Sciatic nerve (tissue), 2 donors: Measurements from ENCODE around the gene LRP4. TPM values are rescaled to one million over a fixed set of nuclear protein-coding genes. Genes with fewer than 3 reads are reported as not detected.
A peak's percentile ranks its signal among the peaks of the same experiment; 100 is the strongest.

Experiments used
- ATAC-seq: fragments of 200-7000 bp; cut with Tn5 transposase; one replicate; pipeline ENCODE4 v1.9.1; 2020; ENCODE audit warnings: mild to moderate bottlenecking, moderate library complexity
- DNase-seq: peaks from one replicate; pipeline ENCODE4 v3.0.0-alpha.2; 2020; ENCODE audit warnings: low spot score
- intact Hi-C: fragments of 100-400 bp; cut with DNase I; formaldehyde crosslinking; loops from one replicate; pipeline ENCODE4 v1.14.2; 2022
- total RNA-seq: library from RNA; stranded (reverse); fragmentation: NEBNext Ultra II Directional; extraction: Animal tissue kit (Norgen Biotek cat#: 25700); gene quantifications from one replicate; pipeline ENCODE4 v1.2.1, GENCODE V29; 2021
- donor health status: DM: no; HTN: no; CAD: no.
- donor health status: DM: no; HTN: no; CAD: no.

The LRP4 gene
- total RNA-seq, 1 donor from 2014 or later: 29.3 TPM

GRCh38 chr11:46898396-46899095 lies 19.8 kb downstream of the LRP4 start:
- intact Hi-C loops: loop anchor here (10.0 kb wide), 1 partner anchor 1944 kb away; the partner anchor contains the start of gene TP53I11
- ATAC-seq (no peak), DNase-seq (no peak)

DNA sequence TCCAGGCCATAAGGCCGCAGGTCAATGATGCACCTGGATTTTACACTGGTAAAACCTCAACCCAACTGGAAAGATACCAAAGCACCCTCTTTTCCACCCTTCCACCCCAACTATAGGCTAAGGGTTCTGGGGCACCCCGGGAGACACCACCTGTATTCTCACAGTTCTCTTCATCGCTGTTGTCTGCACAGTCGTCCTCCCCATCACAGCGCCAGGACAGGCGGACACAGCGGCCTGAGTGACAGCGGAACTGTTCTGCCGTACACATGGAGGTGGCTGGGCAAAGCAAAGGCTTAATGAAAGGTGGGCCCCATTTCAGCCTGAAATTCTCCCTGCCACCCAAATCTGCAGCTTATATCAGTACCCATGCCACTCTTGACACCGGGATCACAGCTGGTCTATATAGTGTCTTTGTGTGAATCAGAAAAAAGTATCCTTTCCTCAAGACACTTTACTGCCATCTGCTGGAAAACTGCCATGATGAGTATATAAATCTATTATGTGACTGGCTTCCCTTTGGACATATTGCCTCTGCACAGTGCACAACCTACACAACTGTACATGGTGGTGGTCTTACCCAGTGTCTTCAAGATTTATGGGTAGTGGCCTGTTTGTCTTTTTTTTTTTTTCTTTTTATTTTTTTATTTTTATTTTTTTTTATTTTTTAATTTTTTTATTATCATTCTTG lies 21.5 kb downstream of the LRP4 start:
- ATAC-seq: peak; percentile 8
- intact Hi-C loops: loop anchor here (10.0 kb wide), 1 partner anchor 1942 kb away; the partner anchor contains the start of gene TP53I11
- DNase-seq: no peak

DNA sequence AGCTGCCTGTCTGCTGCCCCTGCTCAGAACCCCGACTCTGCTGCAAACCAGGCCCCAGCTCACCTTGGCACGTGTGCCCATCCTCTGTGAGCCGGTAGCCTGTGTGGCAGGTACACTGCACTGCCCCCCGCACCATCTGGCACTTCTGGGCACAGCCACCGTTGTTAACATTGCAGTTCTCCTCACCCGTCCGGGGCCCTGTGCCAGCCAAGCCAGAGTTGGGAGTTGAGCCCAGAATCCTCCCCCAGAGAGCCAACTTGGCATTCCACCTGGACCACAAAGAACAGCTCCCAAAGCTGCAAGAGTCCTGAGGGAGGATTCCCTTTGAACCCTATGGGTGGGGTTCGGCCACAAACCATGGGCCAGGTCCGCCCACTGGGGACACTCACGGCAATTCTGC lies 22.5 kb downstream of the LRP4 start:
- peak; percentile 15 for ATAC-seq
- intact Hi-C loops: loop anchor here (10.0 kb wide), 1 partner anchor 1941 kb away; the partner anchor contains the start of gene TP53I11
- DNase-seq: no peak

GRCh38 chr11:46894961-46895360 lies 23.4 kb downstream of the LRP4 start:
- DNase-seq (no peak), ATAC-seq (no peak)
- intact Hi-C loops: loop anchor here (10.0 kb wide), 1 partner anchor 1940 kb away; the partner anchor contains the start of gene TP53I11

DNA sequence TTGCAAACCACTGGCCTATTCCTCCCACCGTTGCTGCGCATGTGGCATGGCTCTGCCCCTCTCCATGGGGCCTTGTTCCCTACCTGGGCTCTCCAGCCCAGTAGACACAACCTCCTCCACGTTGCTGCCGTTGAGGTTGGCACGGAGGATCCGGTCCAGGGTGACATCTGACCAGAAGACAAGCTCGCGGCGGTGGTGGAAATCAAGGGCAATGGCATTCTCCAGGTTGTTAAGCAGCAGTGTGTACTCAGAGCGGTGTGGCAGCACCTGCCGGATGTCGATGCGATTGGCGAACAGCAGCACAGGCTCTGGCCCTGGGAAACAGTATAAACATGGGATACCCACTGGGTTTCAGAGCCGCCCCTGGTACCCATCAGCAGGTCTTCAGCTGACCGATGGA lies 23.8 kb downstream of the LRP4 start:
- no peak for DNase-seq
- intact Hi-C loops: loop anchor here (10.0 kb wide), 1 partner anchor 1940 kb away; the partner anchor contains the start of gene TP53I11
- ATAC-seq: no peak

- no peak for ATAC-seq
- DNase-seq: no peak
- intact Hi-C loops: loop anchor here (10.0 kb wide), 1 partner anchor 1938 kb away; the partner anchor contains the start of gene TP53I11
Observed at GRCh38 chr11:46892838-46893237, 25.5 kb downstream of the LRP4 start.

DNA sequence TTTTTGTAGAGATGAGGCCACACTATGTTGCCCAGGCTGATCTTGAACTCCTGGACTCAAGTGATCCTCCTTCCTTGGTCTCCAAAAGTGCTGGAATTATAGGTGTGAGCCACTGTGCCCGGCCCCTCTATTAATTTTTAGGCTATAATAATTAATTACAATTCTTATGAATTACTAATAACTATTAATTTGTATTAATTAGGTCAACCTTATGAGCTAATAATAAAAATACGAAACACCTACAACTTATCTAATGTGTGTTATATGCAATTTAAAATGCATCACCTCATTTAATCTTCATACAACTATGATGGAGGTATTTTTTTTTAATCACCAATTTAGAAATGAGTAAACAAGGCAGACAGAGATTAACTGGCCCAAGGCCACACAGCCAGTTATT lies 26.2 kb downstream of the LRP4 start:
- ATAC-seq (no peak), DNase-seq (no peak)
- intact Hi-C loops: loop anchor here (10.0 kb wide), 1 partner anchor 1937 kb away; the partner anchor contains the start of gene TP53I11

DNA sequence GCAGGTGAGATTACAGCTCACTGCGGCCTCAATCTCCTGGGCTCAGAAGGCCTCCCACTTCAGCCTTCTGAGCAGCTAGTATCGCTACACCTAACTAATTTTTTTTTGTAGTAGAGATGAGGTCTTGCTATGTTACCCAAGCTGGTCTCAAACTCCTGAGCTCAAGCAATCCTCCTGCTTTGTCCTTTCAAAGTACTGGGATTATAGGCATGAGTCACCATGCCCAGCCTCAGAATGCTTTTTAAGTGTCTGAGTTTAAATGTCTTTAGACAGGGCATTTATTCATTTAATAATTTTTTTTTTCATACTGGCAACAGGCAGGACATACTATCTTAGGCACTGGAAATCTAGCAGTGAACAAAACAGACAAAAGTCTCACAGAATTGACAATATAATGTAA lies 27.7 kb downstream of the LRP4 start:
- intact Hi-C loops: loop anchor here (10.0 kb wide), 1 partner anchor 1936 kb away; the partner anchor contains the start of gene TP53I11
- ATAC-seq: no peak
- no peak for DNase-seq

GRCh38 chr11:46889689-46890475 lies 28.5 kb downstream of the LRP4 start:
- peak; percentile 86 for DNase-seq
- intact Hi-C loops: loop anchor here (5.0 to 10.0 kb wide), 2 partner anchors 262 to 1935 kb away; partner anchors contain the start of gene TP53I11
- peak; percentile 89 for ATAC-seq

- peak; percentile 18 for ATAC-seq
- intact Hi-C loops: loop anchor here (5.0 kb wide), 1 partner anchor 263 kb away; no protein-coding TSS in a partner anchor
- DNase-seq: no peak
Observed at GRCh38 chr11:46889251-46889650, 29.1 kb downstream of the LRP4 start.

DNA sequence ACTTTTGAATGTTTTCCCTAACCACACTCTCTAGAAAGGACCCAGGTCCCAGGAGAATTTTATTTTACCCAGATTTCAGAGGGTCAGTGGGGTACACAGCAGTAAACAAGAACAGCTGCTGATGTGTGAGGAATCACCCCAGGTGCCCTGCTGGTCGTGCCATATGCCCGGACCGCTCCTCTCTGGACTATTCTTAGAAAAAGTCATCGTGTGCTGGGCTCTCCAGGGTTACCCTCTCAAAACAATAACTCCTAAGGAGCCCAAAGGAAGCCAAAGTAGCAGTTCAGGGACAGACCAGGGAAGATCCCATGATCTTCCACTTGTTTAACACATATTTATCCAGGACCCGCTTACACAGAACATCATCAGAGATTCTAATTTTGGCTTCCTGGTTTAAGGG lies 29.7 kb downstream of the LRP4 start:
- ATAC-seq: no peak

DNA sequence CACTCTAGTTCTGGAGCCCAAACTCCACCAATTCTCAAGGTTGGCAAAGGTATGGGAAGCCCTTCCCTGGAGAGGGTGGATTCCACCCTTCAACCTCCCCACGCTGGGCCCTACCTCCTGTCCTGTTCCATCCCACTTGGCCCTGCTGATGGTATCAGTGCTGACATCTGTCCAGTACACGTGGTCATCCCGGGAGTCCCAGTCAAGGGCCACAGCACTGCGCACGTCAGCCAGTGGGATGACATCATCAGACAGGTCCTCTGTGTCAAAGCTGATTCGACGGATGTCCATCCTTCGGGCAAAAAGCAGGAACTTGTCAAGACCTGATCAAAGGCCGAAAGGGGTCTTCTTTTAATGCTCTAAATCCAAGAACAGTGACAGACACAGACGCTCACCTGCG lies 32.1 kb downstream of the LRP4 start:
- no peak for DNase-seq
- ATAC-seq: no peak
- intact Hi-C loops: loop anchor here (5.0 kb wide), 1 partner anchor 266 kb away; no protein-coding TSS in a partner anchor

More for the DNA sequence above, 29.7 kb downstream of the LRP4 start:
- no peak for DNase-seq
- intact Hi-C loops: loop anchor here (5.0 kb wide), 1 partner anchor 264 kb away; no protein-coding TSS in a partner anchor

DNA sequence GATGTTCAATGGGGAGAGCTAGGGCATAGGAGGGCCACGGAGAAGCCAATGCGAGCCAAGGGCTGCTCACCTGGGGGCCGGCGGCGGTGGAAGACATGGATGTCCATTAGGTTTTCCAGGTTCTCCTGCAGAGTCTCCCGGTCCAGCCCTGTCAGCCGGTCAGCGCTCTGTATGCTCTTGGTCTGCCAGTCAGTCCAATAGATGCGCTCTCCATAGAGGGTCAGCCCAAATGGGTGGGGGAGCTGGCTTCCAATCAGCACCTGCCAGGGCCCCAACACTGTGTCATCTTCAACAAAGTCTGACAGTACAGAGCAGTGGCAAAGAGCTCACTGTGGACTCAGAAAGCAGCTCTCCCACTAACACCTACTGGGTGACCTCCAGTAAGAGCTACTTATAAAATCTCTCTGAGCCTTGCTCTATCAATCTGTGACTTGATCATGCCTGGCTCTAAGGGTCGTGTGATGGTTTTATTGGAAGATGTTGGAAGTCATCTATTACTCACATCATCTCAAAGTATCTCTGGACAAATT lies 39.2 kb downstream of the LRP4 start:
- intact Hi-C loops: no loop called here
- no peak for DNase-seq
- ATAC-seq: no peak

GRCh38 chr11:46877580-46877979 lies 40.8 kb downstream of the LRP4 start:
- DNase-seq (no peak), ATAC-seq (no peak)
- intact Hi-C loops: no loop called here

GRCh38 chr11:46876471-46876870 lies 41.9 kb downstream of the LRP4 start:
- ATAC-seq (no peak), DNase-seq (no peak)
- intact Hi-C loops: no loop called here

GRCh38 chr11:46874586-46874985 lies 43.8 kb downstream of the LRP4 start:
- DNase-seq (no peak), ATAC-seq (no peak)
- intact Hi-C loops: no loop called here

GRCh38 chr11:46868912-46869311 lies 49.4 kb downstream of the LRP4 start:
- intact Hi-C loops: no loop called here
- DNase-seq (no peak), ATAC-seq (no peak)

GRCh38 chr11:46865340-46865739 lies 53.0 kb downstream of the LRP4 start:
- ATAC-seq (no peak), DNase-seq (no peak)
- intact Hi-C loops: no loop called here

GRCh38 chr11:46860218-46860617 lies 58.1 kb downstream of the LRP4 start:
- DNase-seq: no peak
- intact Hi-C loops: no loop called here
- no peak for ATAC-seq
